ENCODE data around the gene TUSC2.
"Not testable (repeated sequence)": the region's sequence is repeated elsewhere in the genome, so short reads cannot be mapped to it uniquely, and the experiment has no call there.

TUSC2 gene

GRCh38 chr3:50316657-50317242 lies 11.3 kb downstream of the TUSC2 start:
- peak; percentile 59 for DNase-seq

- DNase-seq: no peak
Observed at GRCh38 chr3:50314816-50315215, 13.2 kb downstream of the TUSC2 start.

GRCh38 chr3:50314342-50314741 lies 13.7 kb downstream of the TUSC2 start:
- DNase-seq: no peak

- not testable (repeated sequence) for DNase-seq
Observed at GRCh38 chr3:50312041-50312440, 16.0 kb downstream of the TUSC2 start.

GRCh38 chr3:50304601-50305000 lies 23.4 kb downstream of the TUSC2 start:
- no peak for DNase-seq

GRCh38 chr3:50303013-50303815 lies 24.8 kb downstream of the TUSC2 start, which contains the start of gene HYAL1:
HYAL1 (minus strand) TSS chr3:50303574; CDS start chr3:50302956, 618 bp downstream.
- no peak for DNase-seq

GRCh38 chr3:50302095-50303012 lies 25.7 kb downstream of the TUSC2 start:
- no peak for DNase-seq

- no peak for DNase-seq
Observed at GRCh38 chr3:50300681-50301254, 27.3 kb downstream of the TUSC2 start.

- DNase-seq: peak; percentile 60
Observed at GRCh38 chr3:50299929-50300680, 27.9 kb downstream of the TUSC2 start.

- no peak for DNase-seq
Observed at GRCh38 chr3:50299638-50299928, 28.4 kb downstream of the TUSC2 start.

GRCh38 chr3:50298836-50299637 lies 29.0 kb downstream of the TUSC2 start, which contains the start of the genes HYAL3 and NAA80:
HYAL3 (minus strand) TSS chr3:50299405; CDS start chr3:50295602, 3,803 bp downstream.
NAA80 (minus strand) TSS chr3:50299405; CDS start chr3:50297463, 1,942 bp downstream.
- peak; percentile 99 for DNase-seq

- no peak for DNase-seq
Observed at GRCh38 chr3:50297896-50298725, 29.9 kb downstream of the TUSC2 start.

- no peak for DNase-seq
Observed at GRCh38 chr3:50297384-50297775, 30.6 kb downstream of the TUSC2 start.

GRCh38 chr3:50296721-50297383 lies 31.2 kb downstream of the TUSC2 start:
- no peak for DNase-seq

GRCh38 chr3:50295553-50296431 lies 32.2 kb downstream of the TUSC2 start:
- no peak for DNase-seq

GRCh38 chr3:50294492-50295403 lies 33.3 kb downstream of the TUSC2 start:
- DNase-seq: no peak

- DNase-seq: no peak
Observed at GRCh38 chr3:50294089-50294488, 33.9 kb downstream of the TUSC2 start.
